ENCODE measurements around the gene SRPK2.

The SRPK2 gene

GRCh38 chr7:105102557-105103352 lies 286.0 kb downstream of the SRPK2 start:
- no CpG with 5 or more reads among the region's 4 CpGs for WGBS, 2 donors (ENCODE audit: extremely low coverage in 2 of 2, insufficient read length in 2 of 2, insufficient replicate concordance in 1 of 2)
- DNase-seq (ENCODE audit: low spot score) = no peak
- Histone ChIP-seq H2AFZ (ENCODE audit: low read length) (no peak overlapping the region), H3K79me1 (ENCODE audit: low read depth, low read length) (peaks cover 2% of the 10 kb centered on the region), H2BK15ac (ENCODE audit: low read length) (no peak overlapping the region), H4K8ac (ENCODE audit: low read depth, low read length) (no peak overlapping the region), H3K36me3 (replicated peaks in 1 of 2; ENCODE audit: control insufficient read depth in 2 of 2, insufficient read depth in 2 of 2, low read length in 2 of 2) (peaks cover 16 to 100% of the 10 kb centered on the region in 2 donors), H3K27me3 (ENCODE audit: control insufficient read depth in 3 of 3, insufficient read depth in 3 of 3, low read depth in 1 of 3, low read length in 3 of 3) (no peaks in the 10 kb centered on the region), H2AK5ac (ENCODE audit: low read depth, low read length) (no peak overlapping the region), H3K9me3 (replicated peaks in 1 of 2; ENCODE audit: control insufficient read depth in 2 of 2, insufficient read depth in 1 of 2, low read depth in 1 of 2, low read length in 2 of 2) (no peaks in the 10 kb centered on the region), H4K91ac (ENCODE audit: low read depth, low read length, poor library complexity) (no peak overlapping the region), H3K9ac (ENCODE audit: low read depth, low read length, poor library complexity) (no peak overlapping the region), H2BK120ac (ENCODE audit: low read depth, low read length) (no peak overlapping the region), H3K4me2 (ENCODE audit: insufficient read depth, low read length, poor library complexity, severe bottlenecking) (no peak overlapping the region), H2BK12ac (ENCODE audit: low read length) (no peak overlapping the region), H3K4me1 (ENCODE audit: control insufficient read depth in 2 of 2, insufficient read depth in 1 of 2, low read depth in 1 of 2, low read length in 2 of 2) (no peaks in the 10 kb centered on the region), H3K18ac (ENCODE audit: low read length) (no peak overlapping the region), H3K4ac (ENCODE audit: low read length) (no peak overlapping the region), H3K23ac (ENCODE audit: low read depth, low read length, poor library complexity) (no peak overlapping the region), H3K27ac (replicated peaks; ENCODE audit: low read length) (no peak overlapping the region), H2BK5ac (ENCODE audit: low read length) (no peak overlapping the region), H3K4me3 (ENCODE audit: low read length in 2 of 2) (no peak overlapping the region), H3K14ac (ENCODE audit: low read length) (no peak overlapping the region)

- H3K14ac ChIP-seq (ENCODE audit: low read length) = no peak overlapping the region
- no peak overlapping the region for H3K9ac ChIP-seq (ENCODE audit: low read depth, low read length, poor library complexity)
- no peak overlapping the region for H2AFZ ChIP-seq (ENCODE audit: low read length)
- no peak overlapping the region for H3K4me3 ChIP-seq (ENCODE audit: low read length in 2 of 2)
- DNase-seq (ENCODE audit: low spot score) = no peak
- no peak overlapping the region for H3K4me2 ChIP-seq (ENCODE audit: insufficient read depth, low read length, poor library complexity, severe bottlenecking)
- no peak overlapping the region for H3K23ac ChIP-seq (ENCODE audit: low read depth, low read length, poor library complexity)
- no peak overlapping the region for H2AK5ac ChIP-seq (ENCODE audit: low read depth, low read length)
- H3K4me1 ChIP-seq (ENCODE audit: control insufficient read depth in 2 of 2, insufficient read depth in 1 of 2, low read depth in 1 of 2, low read length in 2 of 2) = no peaks in the 10 kb centered on the region
- WGBS, 2 donors (ENCODE audit: extremely low coverage in 2 of 2, insufficient read length in 2 of 2, insufficient replicate concordance in 1 of 2) = no CpG with 5 or more reads among the region's 4 CpGs
- H3K9me3 ChIP-seq (replicated peaks in 1 of 2; ENCODE audit: control insufficient read depth in 2 of 2, insufficient read depth in 1 of 2, low read depth in 1 of 2, low read length in 2 of 2) = no peaks in the 10 kb centered on the region
- H3K79me1 ChIP-seq (ENCODE audit: low read depth, low read length) = no peaks in the 10 kb centered on the region
- no peak overlapping the region for H2BK120ac ChIP-seq (ENCODE audit: low read depth, low read length)
- no peak overlapping the region for H3K18ac ChIP-seq (ENCODE audit: low read length)
- peaks cover 11 to 99% of the 10 kb centered on the region in 2 donors for H3K36me3 ChIP-seq (replicated peaks in 1 of 2; ENCODE audit: control insufficient read depth in 2 of 2, insufficient read depth in 2 of 2, low read length in 2 of 2)
- no peak overlapping the region for H2BK5ac ChIP-seq (ENCODE audit: low read length)
- H4K91ac ChIP-seq (ENCODE audit: low read depth, low read length, poor library complexity) = no peak overlapping the region
- H3K4ac ChIP-seq (ENCODE audit: low read length) = no peak overlapping the region
- no peak overlapping the region for H3K27ac ChIP-seq (replicated peaks; ENCODE audit: low read length)
- H4K8ac ChIP-seq (ENCODE audit: low read depth, low read length) = no peak overlapping the region
- H3K27me3 ChIP-seq (ENCODE audit: control insufficient read depth in 3 of 3, insufficient read depth in 3 of 3, low read depth in 1 of 3, low read length in 3 of 3) = no peaks in the 10 kb centered on the region
- no peak overlapping the region for H2BK15ac ChIP-seq (ENCODE audit: low read length)
- no peak overlapping the region for H2BK12ac ChIP-seq (ENCODE audit: low read length)
Observed at GRCh38 chr7:105101864-105102263, 286.9 kb downstream of the SRPK2 start.

- no peak overlapping the region for H3K4me2 ChIP-seq (ENCODE audit: insufficient read depth, low read length, poor library complexity, severe bottlenecking)
- H3K27me3 ChIP-seq (ENCODE audit: control insufficient read depth in 3 of 3, insufficient read depth in 3 of 3, low read depth in 1 of 3, low read length in 3 of 3) = no peaks in the 10 kb centered on the region
- H2BK12ac ChIP-seq (ENCODE audit: low read length) = no peak overlapping the region
- H3K36me3 ChIP-seq (replicated peaks in 1 of 2; ENCODE audit: control insufficient read depth in 2 of 2, insufficient read depth in 2 of 2, low read length in 2 of 2) = peaks cover 6 to 99% of the 10 kb centered on the region in 2 donors
- no peak overlapping the region for H2AFZ ChIP-seq (ENCODE audit: low read length)
- no peak overlapping the region for H3K27ac ChIP-seq (replicated peaks; ENCODE audit: low read length)
- DNase-seq (ENCODE audit: low spot score) = no peak
- no peak overlapping the region for H3K14ac ChIP-seq (ENCODE audit: low read length)
- H3K4me1 ChIP-seq (ENCODE audit: control insufficient read depth in 2 of 2, insufficient read depth in 1 of 2, low read depth in 1 of 2, low read length in 2 of 2) = no peaks in the 10 kb centered on the region
- H3K4ac ChIP-seq (ENCODE audit: low read length) = no peak overlapping the region
- H3K4me3 ChIP-seq (ENCODE audit: low read length in 2 of 2) = no peak overlapping the region
- no CpG with 5 or more reads among the region's 2 CpGs for WGBS, 2 donors (ENCODE audit: extremely low coverage in 2 of 2, insufficient read length in 2 of 2, insufficient replicate concordance in 1 of 2)
- H4K8ac ChIP-seq (ENCODE audit: low read depth, low read length) = no peak overlapping the region
- no peak overlapping the region for H3K23ac ChIP-seq (ENCODE audit: low read depth, low read length, poor library complexity)
- no peak overlapping the region for H2BK5ac ChIP-seq (ENCODE audit: low read length)
- no peaks in the 10 kb centered on the region for H3K9me3 ChIP-seq (replicated peaks in 1 of 2; ENCODE audit: control insufficient read depth in 2 of 2, insufficient read depth in 1 of 2, low read depth in 1 of 2, low read length in 2 of 2)
- H3K9ac ChIP-seq (ENCODE audit: low read depth, low read length, poor library complexity) = no peak overlapping the region
- H2AK5ac ChIP-seq (ENCODE audit: low read depth, low read length) = no peak overlapping the region
- no peak overlapping the region for H3K18ac ChIP-seq (ENCODE audit: low read length)
- no peak overlapping the region for H4K91ac ChIP-seq (ENCODE audit: low read depth, low read length, poor library complexity)
- H3K79me1 ChIP-seq (ENCODE audit: low read depth, low read length) = no peaks in the 10 kb centered on the region
- no peak overlapping the region for H2BK15ac ChIP-seq (ENCODE audit: low read length)
- no peak overlapping the region for H2BK120ac ChIP-seq (ENCODE audit: low read depth, low read length)
Observed at GRCh38 chr7:105098863-105099515, 289.7 kb downstream of the SRPK2 start.

- Histone ChIP-seq H2BK120ac (ENCODE audit: low read depth, low read length) (no peak overlapping the region), H4K8ac (ENCODE audit: low read depth, low read length) (no peak overlapping the region), H3K79me1 (ENCODE audit: low read depth, low read length) (no peaks in the 10 kb centered on the region), H3K14ac (ENCODE audit: low read length) (no peak overlapping the region), H3K27me3 (ENCODE audit: control insufficient read depth in 3 of 3, insufficient read depth in 3 of 3, low read depth in 1 of 3, low read length in 3 of 3) (no peaks in the 10 kb centered on the region), H2AFZ (ENCODE audit: low read length) (no peak overlapping the region), H3K4ac (ENCODE audit: low read length) (no peak overlapping the region), H3K36me3 (replicated peaks in 1 of 2; ENCODE audit: control insufficient read depth in 2 of 2, insufficient read depth in 2 of 2, low read length in 2 of 2) (peaks cover 8 to 99% of the 10 kb centered on the region in 2 donors), H2BK12ac (ENCODE audit: low read length) (no peak overlapping the region), H3K18ac (ENCODE audit: low read length) (no peak overlapping the region), H2BK15ac (ENCODE audit: low read length) (no peak overlapping the region), H2AK5ac (ENCODE audit: low read depth, low read length) (no peak overlapping the region), H3K27ac (replicated peaks; ENCODE audit: low read length) (no peak overlapping the region), H3K4me2 (ENCODE audit: insufficient read depth, low read length, poor library complexity, severe bottlenecking) (no peak overlapping the region), H3K9ac (ENCODE audit: low read depth, low read length, poor library complexity) (no peak overlapping the region), H3K4me3 (ENCODE audit: low read length in 2 of 2) (no peak overlapping the region), H3K4me1 (ENCODE audit: control insufficient read depth in 2 of 2, insufficient read depth in 1 of 2, low read depth in 1 of 2, low read length in 2 of 2) (no peaks in the 10 kb centered on the region), H2BK5ac (ENCODE audit: low read length) (no peak overlapping the region), H3K9me3 (replicated peaks in 1 of 2; ENCODE audit: control insufficient read depth in 2 of 2, insufficient read depth in 1 of 2, low read depth in 1 of 2, low read length in 2 of 2) (no peaks in the 10 kb centered on the region), H4K91ac (ENCODE audit: low read depth, low read length, poor library complexity) (no peak overlapping the region), H3K23ac (ENCODE audit: low read depth, low read length, poor library complexity) (no peak overlapping the region)
- no CpG with 5 or more reads among the region's 7 CpGs for WGBS, 2 donors (ENCODE audit: extremely low coverage in 2 of 2, insufficient read length in 2 of 2, insufficient replicate concordance in 1 of 2)
- DNase-seq (ENCODE audit: low spot score) = no peak
Observed at GRCh38 chr7:105097619-105098018, 291.1 kb downstream of the SRPK2 start.

All from neuronal stem cell (in vitro differentiated cells).